OCI-M2 (cell line): ENCODE results near the gene LRRC14B.
"Not testable (repeated sequence)": the region's sequence is repeated elsewhere in the genome, so short reads cannot be mapped to it uniquely, and the experiment has no call there.

Source experiments
- DNase-seq: peaks from one replicate; lab custom pipeline; 2025; ENCODE audit not compliant: unreplicated experiment; lab: John Stamatoyannopoulos, UW

The LRRC14B gene

DNA sequence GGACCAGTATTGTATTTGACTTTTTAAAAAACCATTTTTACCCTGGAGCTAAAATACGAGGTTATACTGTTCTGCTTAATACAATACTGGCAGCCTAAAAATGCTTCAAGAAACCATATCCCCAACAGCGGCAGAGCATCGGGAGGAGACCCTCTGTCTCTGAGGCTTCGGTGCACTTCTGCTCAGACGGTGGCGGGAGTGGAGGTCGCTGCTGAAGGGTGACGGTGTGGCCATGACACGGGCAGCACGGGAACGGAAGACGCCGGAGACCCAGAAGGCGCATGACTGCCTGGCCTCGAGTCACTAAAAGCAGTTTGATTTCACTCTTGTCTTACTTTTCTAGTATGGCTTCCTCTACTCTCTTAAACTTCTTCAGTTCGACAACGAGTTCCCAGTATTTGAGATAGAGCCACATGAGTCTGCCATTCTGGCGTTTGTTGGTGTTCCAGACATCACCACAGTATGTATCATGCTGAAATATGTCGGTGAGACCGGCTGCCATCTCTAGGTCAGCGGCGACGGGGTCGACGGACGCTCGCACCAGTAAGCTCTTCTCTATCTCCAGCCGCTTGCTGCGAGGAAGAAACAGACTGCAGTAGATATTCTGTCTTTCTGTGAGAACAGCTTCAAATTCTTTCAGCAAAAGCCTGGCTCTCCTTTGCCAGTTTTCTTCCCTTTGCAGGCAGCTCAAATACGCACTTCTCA lies 13.8 kb downstream of the LRRC14B start:
- DNase-seq = no peak

DNA sequence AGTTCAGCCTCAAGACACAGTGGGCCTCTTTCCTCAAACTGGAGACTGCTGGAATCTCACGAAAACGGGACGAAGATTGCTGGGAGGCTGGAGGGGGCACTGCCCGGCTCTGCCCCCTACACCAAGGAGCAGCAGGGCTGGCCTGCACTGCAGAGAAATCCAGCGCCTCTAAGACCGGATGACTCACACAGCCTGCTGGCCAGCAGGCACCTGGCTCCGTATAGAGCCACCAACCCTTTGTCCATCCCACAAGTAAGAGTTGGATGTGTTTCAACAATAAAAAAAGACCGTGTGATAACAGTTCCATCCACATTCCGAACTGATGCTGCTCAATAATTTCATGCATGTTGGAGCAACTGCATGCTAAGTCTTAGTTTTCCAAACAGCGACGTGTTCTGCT lies 15.1 kb downstream of the LRRC14B start:
- no peak for DNase-seq

DNA sequence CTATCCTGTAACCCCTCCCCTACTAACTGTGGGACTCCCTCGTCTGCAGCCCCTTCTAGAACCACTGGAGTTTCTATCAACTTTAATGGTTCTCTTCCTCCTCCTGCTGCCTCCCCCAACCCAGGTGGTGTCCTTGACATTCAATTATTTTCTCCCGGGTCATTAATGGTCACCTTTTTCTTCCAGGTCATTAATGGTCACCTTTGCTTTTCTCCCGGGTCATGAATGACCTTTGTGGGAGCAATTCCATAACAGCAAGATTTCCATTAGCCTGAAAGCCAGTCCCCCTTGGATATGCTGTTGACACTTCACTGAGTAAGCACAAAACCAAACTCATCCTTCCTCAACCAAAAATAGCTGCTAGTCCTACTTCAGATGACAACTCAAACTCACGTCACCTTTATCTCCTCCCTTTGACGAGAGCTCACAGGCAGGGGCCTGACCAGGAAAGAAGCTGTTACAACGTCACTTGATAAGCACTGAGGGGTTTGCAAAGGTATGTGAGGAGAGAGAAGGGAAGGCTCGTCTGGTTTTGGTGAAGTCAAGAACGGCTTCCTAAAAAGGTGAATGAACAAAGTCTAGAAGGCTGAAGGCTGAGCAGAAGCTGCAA lies 15.7 kb downstream of the LRRC14B start:
- no peak for DNase-seq

DNA sequence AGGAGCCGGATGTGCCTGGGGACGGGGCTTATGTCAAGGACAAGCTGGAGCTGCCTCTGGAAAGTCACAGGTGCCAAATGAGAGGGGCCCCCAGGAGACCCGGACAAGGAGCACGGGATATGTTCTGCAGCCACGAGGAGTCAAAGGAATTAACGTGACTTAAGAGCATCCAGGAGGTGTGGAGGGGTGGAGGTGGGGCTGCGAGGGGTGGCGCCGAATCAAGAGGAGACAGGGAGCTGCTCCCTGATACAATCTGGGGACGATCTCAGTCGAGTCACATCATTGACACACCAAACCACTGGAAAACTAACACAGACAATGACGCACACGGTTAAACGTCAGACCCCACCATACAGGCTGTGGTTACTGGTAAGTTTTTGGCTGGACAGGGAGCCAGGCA lies 16.3 kb downstream of the LRRC14B start:
- DNase-seq = no peak

DNA sequence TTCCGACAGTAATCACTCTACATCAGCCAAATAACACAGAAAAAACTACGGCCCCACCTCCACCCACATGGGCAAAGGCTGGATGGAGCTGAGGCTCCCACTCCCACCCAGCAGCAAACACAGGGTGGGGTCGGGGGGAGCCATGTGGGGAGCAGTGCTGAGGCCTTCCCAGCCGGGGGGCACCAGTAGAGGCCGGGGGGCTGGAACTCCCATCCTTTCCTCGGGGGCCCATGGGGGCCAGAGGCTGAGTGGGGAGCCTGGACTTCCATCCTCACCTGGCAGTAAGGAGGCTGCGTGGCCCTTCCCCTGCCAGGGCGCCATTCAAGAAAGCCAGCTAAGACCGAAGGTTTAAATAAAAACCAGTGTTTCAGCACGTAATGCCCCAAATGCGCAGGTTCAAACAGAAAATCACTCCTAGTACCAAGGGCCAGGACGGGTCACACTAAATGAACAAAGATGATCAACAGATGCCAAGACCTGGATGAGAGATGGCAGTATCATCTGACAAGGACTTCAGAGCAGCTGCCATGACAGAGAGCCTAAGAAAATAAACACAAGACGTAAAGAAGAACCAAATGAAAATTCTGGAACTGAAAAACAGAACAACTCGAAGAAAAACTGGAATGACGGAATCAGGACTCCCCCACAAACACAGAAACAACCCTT lies 17.3 kb downstream of the LRRC14B start:
- no peak for DNase-seq

DNA sequence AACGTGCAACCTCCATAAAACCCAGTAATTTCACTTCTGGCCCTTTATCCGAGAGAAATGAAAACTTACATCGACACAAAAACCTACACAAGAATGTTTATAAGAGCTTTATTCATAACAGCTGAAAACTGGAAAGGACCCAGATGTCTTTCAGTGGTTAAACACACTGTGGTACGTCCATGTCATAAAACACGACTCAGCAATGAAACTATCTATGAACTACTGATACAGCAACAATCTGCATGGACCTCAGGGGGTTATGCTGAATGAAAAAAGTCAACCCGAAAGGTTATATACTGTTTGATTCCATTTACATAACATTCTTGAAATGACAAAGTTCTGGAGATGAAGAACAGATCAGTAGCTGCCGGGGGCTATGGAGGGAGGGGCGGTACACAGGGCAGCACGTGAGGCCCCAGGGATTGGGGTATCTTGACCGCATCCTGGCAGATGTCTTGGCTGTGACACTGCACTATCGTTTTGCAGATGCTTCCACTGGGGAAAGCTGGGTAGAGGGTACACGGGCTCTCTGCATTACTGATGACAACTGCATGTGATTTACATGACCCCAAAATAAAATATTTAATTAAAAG lies 22.6 kb downstream of the LRRC14B start:
- no peak for DNase-seq

DNA sequence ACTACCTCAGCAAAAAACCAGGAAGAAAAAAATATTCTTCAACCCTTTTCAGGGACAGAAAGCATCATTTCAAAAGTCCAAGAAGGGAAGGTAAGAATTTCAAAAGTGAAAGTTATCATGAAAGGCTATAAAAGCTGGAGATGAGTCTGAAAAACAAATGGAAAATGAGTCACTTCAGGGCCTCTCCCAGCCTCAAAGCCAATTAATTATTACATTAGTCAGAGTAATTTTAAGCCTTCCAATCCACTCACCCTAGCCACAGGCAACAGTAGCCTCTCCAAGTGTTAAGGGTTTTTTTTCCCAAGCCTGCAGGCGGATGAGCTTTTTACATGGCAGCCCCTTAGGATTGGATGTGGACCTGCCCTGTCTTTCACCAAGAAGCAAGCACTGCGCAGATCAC lies 24.0 kb downstream of the LRRC14B start:
- not testable (repeated sequence) for DNase-seq

DNA sequence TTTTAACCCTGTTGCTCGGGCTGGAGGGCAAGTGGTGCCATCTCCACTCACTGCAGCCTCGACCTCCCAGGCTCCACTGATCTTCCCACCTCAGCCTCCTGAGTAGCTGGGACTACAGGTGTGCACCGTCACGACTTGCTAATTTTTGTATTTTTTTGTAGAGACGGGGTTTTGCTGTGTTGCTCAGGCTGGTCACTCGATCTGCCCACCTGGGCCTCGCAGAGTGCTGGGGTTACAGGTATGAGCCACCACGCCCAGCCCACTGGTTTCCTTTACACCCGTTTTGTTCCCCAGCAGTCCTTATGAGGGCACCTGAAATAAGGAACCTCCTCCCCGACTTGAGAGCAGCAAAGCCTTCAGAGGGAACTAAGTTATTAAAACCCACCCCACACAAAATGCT lies 24.8 kb downstream of the LRRC14B start:
- DNase-seq = not testable (repeated sequence)

DNA sequence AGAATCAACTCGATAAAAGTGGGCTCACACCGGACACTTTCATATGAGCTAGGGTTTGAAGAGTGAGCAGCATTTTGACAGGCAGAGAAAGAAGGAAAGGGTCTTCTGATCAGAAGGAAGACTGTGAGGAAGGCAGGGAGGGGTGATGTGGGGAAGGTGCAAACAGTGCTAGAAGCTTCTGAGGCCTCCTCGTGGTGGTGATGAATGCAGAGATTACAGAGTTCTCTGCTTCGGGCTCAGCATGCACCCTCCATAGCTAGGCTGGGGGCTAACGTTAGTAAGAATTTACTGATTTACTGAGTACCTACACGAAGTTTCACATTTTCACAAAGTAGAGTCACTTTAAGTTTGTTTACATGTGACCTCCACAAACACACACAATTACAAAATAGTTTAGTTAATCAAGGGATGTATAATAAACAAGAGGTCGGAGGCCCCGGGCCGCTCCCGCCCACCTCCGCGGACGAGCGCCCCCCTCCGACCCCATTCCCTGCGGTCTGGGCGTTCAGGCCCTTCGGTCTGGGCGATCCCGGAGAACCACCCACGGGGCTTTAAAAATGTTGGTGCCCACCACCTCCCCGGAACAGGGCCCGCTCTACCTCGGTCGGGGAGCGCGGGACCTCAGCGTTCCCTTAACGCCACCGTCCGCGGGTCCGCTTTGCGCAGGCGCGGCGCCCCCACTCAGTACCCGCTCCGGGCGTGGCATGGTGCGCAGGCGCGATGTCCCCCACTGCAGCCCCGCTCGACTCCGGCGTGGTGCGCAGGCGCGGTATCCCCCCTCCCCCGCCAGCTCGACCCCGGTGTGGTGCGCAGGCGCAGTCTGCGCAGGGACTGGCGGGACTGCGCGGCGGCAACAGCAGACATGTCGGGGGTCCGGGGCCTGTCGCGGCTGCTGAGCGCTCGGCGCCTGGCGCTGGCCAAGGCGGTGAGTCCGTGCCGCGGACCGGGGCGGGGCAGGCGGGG lies 26.5 kb downstream of the LRRC14B start, which contains the start of the genes CCDC127 and SDHA:
TSS of gene CCDC127 (minus strand) at position 660 of the 963 bp plus-strand sequence. CDS start 1,304 bp downstream, outside the sequence.
TSS of gene SDHA (plus strand) at position 827 of the 963 bp plus-strand sequence. CDS start at position 863, 36 bp downstream.
- DNase-seq = peak; percentile 30

DNA sequence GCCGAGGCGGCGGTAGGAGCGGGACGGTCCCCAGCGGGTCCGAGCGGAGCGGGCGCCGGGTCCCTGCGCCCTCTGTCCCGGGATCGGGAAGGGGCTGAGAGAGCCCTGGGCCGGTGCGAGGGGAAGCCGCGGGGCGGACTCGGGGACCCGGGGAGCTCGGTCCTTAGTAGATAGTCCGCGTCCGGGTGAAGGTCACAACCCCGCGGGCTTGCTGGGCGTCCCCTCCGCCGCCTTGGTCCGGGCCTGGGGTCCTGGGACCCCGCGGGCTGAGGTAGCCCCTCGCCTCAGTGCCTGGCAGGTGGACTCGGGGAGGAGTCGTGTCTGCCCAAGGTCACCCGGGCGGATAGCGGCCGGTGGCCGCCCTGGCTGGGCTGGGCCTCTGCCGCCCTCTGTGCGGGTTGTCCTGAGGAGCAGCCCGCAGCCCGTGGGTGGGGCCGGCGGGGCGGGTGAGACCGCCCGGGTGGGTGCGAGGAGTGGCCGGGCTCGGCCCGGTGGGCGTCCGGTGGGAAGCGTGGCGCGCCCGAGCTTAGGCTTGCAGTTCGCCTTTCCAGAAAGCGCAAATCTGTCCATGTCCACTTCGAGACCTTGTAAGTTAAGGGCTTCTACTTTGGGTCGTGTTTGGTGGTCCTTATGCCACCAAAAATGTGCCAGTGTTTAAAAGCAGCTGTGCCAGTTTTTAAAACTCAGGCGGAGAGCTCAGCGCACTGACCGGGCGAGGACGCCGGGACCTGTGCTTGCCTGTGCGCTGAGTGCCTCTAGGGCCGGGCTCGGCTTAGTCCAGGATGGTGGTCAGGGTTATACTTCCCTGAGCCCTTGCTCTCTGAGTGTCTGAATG lies 27.4 kb downstream of the LRRC14B start:
- no peak for DNase-seq

DNA sequence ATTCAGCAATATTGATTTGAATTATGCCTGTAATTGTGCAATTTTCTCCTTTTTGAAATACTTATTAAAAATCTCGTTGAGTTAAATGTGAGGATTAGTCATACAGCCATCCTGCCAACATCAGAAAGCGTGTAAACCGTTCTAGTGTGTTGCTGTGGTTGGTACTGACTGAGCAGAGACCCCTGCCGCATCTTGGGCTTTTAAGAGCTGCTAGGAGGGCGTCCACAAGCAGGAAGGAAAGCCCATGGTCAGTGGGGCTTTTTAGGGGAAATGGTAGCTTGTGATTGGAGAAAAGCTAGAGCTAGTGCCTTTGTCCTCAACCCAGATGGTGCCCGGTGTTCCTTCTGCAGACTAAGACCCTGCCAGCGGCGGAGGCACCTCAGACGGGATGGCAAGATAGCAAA lies 28.2 kb downstream of the LRRC14B start:
- DNase-seq = no peak

DNA sequence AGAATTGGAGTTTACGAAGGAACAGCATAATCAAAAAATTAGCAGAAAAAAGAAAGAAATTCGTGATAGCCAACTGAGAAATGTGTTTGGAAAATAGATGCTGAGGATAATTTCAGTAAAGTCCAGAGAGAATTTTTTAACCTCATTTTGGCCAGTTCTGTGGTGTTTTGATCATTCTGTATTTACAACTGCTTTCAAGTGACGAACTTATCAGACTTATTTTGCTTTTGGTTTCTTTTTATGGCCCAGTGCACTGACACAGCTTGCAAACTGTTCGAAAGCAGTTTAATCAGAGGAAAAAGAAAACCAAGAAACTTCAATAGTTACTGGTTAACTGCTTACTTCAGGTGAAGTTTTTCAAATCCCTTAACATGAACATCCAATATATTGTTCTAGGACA lies 28.7 kb downstream of the LRRC14B start:
- no peak for DNase-seq

DNA sequence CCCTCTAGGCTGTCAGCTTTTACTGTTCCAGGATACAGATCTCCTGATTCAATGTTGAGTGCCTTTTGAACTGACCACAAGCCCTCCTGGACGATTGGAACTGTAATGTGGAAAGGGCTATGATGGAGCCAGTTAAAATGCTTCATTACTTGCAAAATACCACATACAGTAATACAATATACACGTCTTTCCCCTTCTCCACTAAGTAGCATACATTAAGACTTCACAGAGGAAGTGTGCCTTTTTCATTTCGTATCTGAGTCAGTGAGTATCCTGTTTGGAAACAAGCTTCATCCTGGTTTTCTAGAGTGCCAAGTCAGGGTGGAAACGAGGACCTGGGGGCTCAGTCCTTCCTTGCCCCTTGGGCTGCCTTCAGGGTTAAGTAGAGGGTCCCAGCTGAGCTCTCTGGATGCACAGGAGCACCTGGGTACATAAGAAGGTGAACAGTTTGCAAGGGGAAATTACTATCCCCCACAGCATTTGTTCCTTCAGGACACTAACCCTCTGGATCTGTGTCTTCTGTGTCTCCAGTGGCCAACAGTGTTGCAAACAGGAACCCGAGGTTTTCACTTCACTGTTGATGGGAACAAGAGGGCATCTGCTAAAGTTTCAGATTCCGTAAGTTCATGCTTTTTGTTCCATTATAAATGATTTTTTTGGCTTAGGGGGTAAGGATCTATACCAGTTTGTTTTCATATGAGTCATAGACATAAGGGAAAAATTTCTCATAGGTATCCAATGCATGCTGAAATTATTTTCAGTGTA lies 31.8 kb downstream of the LRRC14B start:
- not testable (repeated sequence) for DNase-seq

DNA sequence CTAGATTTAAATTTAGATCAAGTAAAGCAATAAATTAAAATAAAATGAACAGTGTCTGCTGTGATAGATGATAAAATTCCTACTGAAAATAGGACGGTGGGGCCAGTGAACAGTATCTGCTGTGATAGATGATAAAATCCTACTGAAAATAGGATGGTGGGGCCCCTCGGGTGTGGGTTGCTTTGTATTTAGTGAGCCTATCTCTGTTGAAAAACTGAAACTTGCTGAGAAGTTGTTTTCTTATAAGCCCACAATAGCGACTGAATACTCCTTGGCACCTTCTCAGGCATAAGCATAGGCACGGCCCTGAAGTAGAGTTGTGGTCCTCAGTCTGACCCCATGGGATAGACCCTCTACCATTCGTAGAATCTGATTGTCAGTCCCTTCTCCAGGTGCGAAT lies 32.5 kb downstream of the LRRC14B start:
- no peak for DNase-seq

DNA sequence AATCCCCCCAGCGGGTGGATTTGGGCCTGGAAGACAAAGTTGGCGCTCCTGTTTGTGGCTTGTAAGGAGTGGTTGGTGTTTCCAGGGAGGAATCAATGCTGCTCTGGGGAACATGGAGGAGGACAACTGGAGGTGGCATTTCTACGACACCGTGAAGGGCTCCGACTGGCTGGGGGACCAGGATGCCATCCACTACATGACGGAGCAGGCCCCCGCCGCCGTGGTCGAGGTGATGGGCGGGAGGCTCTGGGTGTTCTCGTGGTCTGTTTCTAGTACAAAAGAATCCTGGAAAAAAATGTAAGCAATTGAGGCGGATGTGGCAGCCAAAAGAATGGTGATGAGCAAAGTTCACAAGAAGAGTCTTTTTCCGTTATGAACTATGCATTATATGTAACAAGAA lies 34.0 kb downstream of the LRRC14B start:
- DNase-seq = no peak

DNA sequence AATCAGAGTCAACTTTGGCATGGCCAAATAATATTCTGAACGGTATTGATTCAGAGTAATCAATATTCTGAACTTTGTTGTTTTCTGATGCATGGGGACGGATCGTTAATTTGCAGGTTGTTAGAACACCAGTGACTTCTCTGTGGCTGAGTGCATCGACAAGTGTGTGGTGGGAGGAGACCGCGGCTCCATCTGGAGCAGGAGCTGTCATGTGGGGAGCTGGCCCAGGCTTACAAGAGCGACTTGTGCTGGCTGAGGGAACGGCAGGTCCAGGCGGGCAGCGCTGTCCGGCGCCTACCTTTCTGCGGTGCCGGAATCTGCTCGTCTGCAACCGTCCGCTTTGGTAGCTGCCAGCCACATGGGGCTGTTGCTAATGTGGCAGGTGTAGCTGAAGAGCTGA lies 36.1 kb downstream of the LRRC14B start:
- DNase-seq = not testable (repeated sequence)

DNA sequence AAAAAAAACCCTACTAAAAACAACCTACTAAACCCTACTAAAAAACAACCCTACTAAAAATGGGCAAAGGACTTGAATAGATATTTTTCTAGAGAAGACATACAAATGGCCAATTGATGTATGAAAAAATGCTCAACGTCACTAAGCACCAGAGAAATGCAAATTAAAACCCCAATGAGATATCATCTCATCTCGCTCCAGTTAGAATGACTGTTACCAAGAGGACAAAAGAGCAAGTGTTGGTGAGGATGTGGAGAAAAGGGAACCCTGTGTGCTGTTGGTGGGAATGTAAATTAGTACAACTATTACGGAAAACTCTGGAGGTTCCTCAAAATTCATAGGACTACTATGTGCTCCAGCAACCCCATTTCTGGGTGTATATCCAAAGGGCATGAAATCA lies 37.6 kb downstream of the LRRC14B start:
- no peak for DNase-seq

DNA sequence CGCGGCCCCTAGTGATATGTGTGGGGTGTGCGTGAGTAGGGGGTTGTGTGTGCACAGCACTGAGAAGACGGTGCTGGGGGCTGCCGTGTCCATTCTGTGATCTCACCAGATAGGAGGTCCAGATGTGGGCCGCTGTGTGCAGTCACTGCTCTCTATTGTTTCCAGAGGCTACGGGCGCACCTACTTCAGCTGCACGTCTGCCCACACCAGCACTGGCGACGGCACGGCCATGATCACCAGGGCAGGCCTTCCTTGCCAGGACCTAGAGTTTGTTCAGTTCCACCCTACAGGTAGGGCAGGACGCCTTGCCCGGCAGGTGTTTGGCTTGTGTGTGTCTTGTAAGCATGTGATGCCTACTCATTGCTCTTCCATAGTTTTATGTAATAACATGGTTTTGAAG lies 39.4 kb downstream of the LRRC14B start:
- DNase-seq = no peak

DNA sequence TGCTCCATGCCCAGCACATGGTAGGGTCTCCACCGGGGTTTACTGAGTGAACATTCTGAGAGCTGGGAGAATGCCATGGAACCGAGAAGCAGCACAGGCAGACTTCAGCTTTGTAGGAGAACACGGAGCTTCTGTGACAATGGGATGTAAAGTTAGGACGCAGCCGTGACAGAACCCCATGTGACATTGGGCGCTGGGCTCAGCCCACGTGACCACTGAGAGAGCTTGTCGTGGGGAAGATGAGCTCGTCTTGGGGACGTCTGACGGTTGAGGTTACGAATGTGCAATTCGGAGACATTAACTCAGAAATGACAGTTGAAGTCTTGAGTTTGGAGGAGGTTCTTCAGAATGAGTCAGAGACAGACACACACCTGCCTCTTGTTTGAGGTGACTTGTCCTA lies 40.4 kb downstream of the LRRC14B start:
- no peak for DNase-seq
